ENCODE data around the gene WDR27. TPM values are rescaled to one million over a fixed set of nuclear protein-coding genes. Genes with fewer than 3 reads are reported as not detected.
A peak's percentile ranks its signal among the peaks of the same experiment; 100 is the strongest.

The WDR27 gene
- total RNA-seq, 2 experiments from 2014 or later, result 22.9 to 25.3 TPM

- H3K27me3 Mint-ChIP-seq (ENCODE audit: low read depth), result no peaks in the 10 kb centered on the region
- ChIA-PET POLR2A (no interaction called here), CTCF (no interaction called here)
- DNase-seq, result no peak
- peaks cover 7% of the 10 kb centered on the region for H3K9me3 Mint-ChIP-seq (ENCODE audit: insufficient read depth)
- no peak overlapping the region for H3K27ac Mint-ChIP-seq
- peaks cover 18% of the 10 kb centered on the region for H3K36me3 Mint-ChIP-seq (ENCODE audit: low read depth)
- no peak overlapping the region for H3K4me3 Mint-ChIP-seq
- no peaks in the 10 kb centered on the region for H3K4me1 Mint-ChIP-seq (ENCODE audit: low read depth)
- ATAC-seq, result no peak
Measured at GRCh38 chr6:169677096-169677495, 24.7 kb downstream of the WDR27 start.

- ChIA-PET POLR2A (no interaction called here), CTCF (no interaction called here)
- DNase-seq, result peak; percentile 9
- Mint-ChIP-seq H3K4me3 (no peak overlapping the region), H3K9me3 (ENCODE audit: insufficient read depth) (no peaks in the 10 kb centered on the region), H3K36me3 (ENCODE audit: low read depth) (peaks cover 9% of the 10 kb centered on the region), H3K27ac (no peak overlapping the region), H3K4me1 (ENCODE audit: low read depth) (peaks cover 3% of the 10 kb centered on the region), H3K27me3 (ENCODE audit: low read depth) (no peaks in the 10 kb centered on the region)
- no peak for ATAC-seq
Measured at GRCh38 chr6:169675011-169675410, 26.8 kb downstream of the WDR27 start.

- Mint-ChIP-seq H3K36me3 (ENCODE audit: low read depth) (peaks cover 11% of the 10 kb centered on the region), H3K27me3 (ENCODE audit: low read depth) (no peaks in the 10 kb centered on the region), H3K4me3 (no peak overlapping the region), H3K4me1 (ENCODE audit: low read depth) (peaks cover 12% of the 10 kb centered on the region), H3K9me3 (ENCODE audit: insufficient read depth) (no peaks in the 10 kb centered on the region), H3K27ac (no peak overlapping the region)
- ATAC-seq, result no peak
- peak; percentile 12 for DNase-seq
- CTCF ChIA-PET, result no interaction called here
- POLR2A ChIA-PET, result no interaction called here
Measured at GRCh38 chr6:169671563-169671962, 30.3 kb downstream of the WDR27 start.

GRCh38 chr6:169669889-169670288 lies 31.9 kb downstream of the WDR27 start:
- DNase-seq (peak; percentile 18), ATAC-seq (no peak)
- peaks cover 12% of the 10 kb centered on the region for H3K4me1 Mint-ChIP-seq (ENCODE audit: low read depth)
- no peaks in the 10 kb centered on the region for H3K27me3 Mint-ChIP-seq (ENCODE audit: low read depth)
- peaks cover 11% of the 10 kb centered on the region for H3K36me3 Mint-ChIP-seq (ENCODE audit: low read depth)
- no peaks in the 10 kb centered on the region for H3K9me3 Mint-ChIP-seq (ENCODE audit: insufficient read depth)
- no peak overlapping the region for H3K27ac Mint-ChIP-seq
- no peak overlapping the region for H3K4me3 Mint-ChIP-seq
- CTCF ChIA-PET, result no interaction called here
- POLR2A ChIA-PET, result no interaction called here

GRCh38 chr6:169669147-169669546 lies 32.7 kb downstream of the WDR27 start:
- CTCF ChIA-PET, result no interaction called here

GRCh38 chr6:169668203-169668847 lies 33.5 kb downstream of the WDR27 start:
- no peak overlapping the region for H3K4me3 Mint-ChIP-seq
- no peaks in the 10 kb centered on the region for H3K9me3 Mint-ChIP-seq (ENCODE audit: insufficient read depth)
- POLR2A ChIA-PET, result no interaction called here
- ATAC-seq, result no peak
- peak; percentile 13 for DNase-seq
- H3K27me3 Mint-ChIP-seq (ENCODE audit: low read depth), result no peaks in the 10 kb centered on the region
- H3K36me3 Mint-ChIP-seq (ENCODE audit: low read depth), result peaks cover 11% of the 10 kb centered on the region
- no peak overlapping the region for H3K27ac Mint-ChIP-seq
- CTCF ChIA-PET, result no interaction called here
- H3K4me1 Mint-ChIP-seq (ENCODE audit: low read depth), result peaks cover 12% of the 10 kb centered on the region

More at GRCh38 chr6:169669147-169669546, 32.7 kb downstream of the WDR27 start:
- H3K9me3 Mint-ChIP-seq (ENCODE audit: insufficient read depth), result no peaks in the 10 kb centered on the region
- H3K27me3 Mint-ChIP-seq (ENCODE audit: low read depth), result no peaks in the 10 kb centered on the region
- no peak overlapping the region for H3K4me3 Mint-ChIP-seq
- no peak for ATAC-seq
- no peak for DNase-seq
- no peak overlapping the region for H3K27ac Mint-ChIP-seq
- POLR2A ChIA-PET, result no interaction called here
- H3K36me3 Mint-ChIP-seq (ENCODE audit: low read depth), result peaks cover 11% of the 10 kb centered on the region
- peaks cover 12% of the 10 kb centered on the region for H3K4me1 Mint-ChIP-seq (ENCODE audit: low read depth)

GRCh38 chr6:169667716-169668115 lies 34.1 kb downstream of the WDR27 start:
- ChIA-PET POLR2A (no interaction called here), CTCF (no interaction called here)
- ATAC-seq, result no peak

GRCh38 chr6:169666441-169666840 lies 35.4 kb downstream of the WDR27 start:
- ATAC-seq, result no peak
- peaks cover 8% of the 10 kb centered on the region for H3K36me3 Mint-ChIP-seq (ENCODE audit: low read depth)
- ChIA-PET POLR2A (no interaction called here), CTCF (no interaction called here)
- H3K27ac Mint-ChIP-seq, result no peak overlapping the region
- no peak overlapping the region for H3K4me3 Mint-ChIP-seq
- no peaks in the 10 kb centered on the region for H3K27me3 Mint-ChIP-seq (ENCODE audit: low read depth)
- DNase-seq, result no peak
- H3K4me1 Mint-ChIP-seq (ENCODE audit: low read depth), result peaks cover 12% of the 10 kb centered on the region
- no peaks in the 10 kb centered on the region for H3K9me3 Mint-ChIP-seq (ENCODE audit: insufficient read depth)

More at GRCh38 chr6:169667716-169668115, 34.1 kb downstream of the WDR27 start:
- DNase-seq, result no peak
- Mint-ChIP-seq H3K27me3 (ENCODE audit: low read depth) (no peaks in the 10 kb centered on the region), H3K4me1 (ENCODE audit: low read depth) (peaks cover 12% of the 10 kb centered on the region), H3K9me3 (ENCODE audit: insufficient read depth) (no peaks in the 10 kb centered on the region), H3K4me3 (no peak overlapping the region), H3K36me3 (ENCODE audit: low read depth) (peaks cover 11% of the 10 kb centered on the region), H3K27ac (no peak overlapping the region)

GRCh38 chr6:169665289-169665688 lies 36.5 kb downstream of the WDR27 start:
- ChIA-PET POLR2A (interaction anchor here (0.5 kb wide), 1 partner anchor 718 kb away, joined by 3 read pairs; no protein-coding TSS in a partner anchor), CTCF (no interaction called here)
- no peak for ATAC-seq
- H3K9me3 Mint-ChIP-seq (ENCODE audit: insufficient read depth), result no peaks in the 10 kb centered on the region
- DNase-seq, result no peak
- H3K4me1 Mint-ChIP-seq (ENCODE audit: low read depth), result peaks cover 10% of the 10 kb centered on the region
- no peak overlapping the region for H3K4me3 Mint-ChIP-seq
- peaks cover 7% of the 10 kb centered on the region for H3K36me3 Mint-ChIP-seq (ENCODE audit: low read depth)
- no peaks in the 10 kb centered on the region for H3K27me3 Mint-ChIP-seq (ENCODE audit: low read depth)
- H3K27ac Mint-ChIP-seq, result peak overlapping the region; percentile 67

- no peaks in the 10 kb centered on the region for H3K9me3 Mint-ChIP-seq (ENCODE audit: insufficient read depth)
- no peaks in the 10 kb centered on the region for H3K27me3 Mint-ChIP-seq (ENCODE audit: low read depth)
- H3K27ac Mint-ChIP-seq, result no peak overlapping the region
- CTCF ChIA-PET, result no interaction called here
- ATAC-seq (no peak), DNase-seq (peak; percentile 17)
- POLR2A ChIA-PET, result no interaction called here
- H3K4me3 Mint-ChIP-seq, result no peak overlapping the region
- peaks cover under 1% of the 10 kb centered on the region for H3K4me1 Mint-ChIP-seq (ENCODE audit: low read depth)
- peaks cover 5% of the 10 kb centered on the region for H3K36me3 Mint-ChIP-seq (ENCODE audit: low read depth)
Measured at GRCh38 chr6:169664227-169664626, 37.6 kb downstream of the WDR27 start.

GRCh38 chr6:169663468-169663867 lies 38.4 kb downstream of the WDR27 start:
- ChIA-PET CTCF (no interaction called here), POLR2A (no interaction called here)
- Mint-ChIP-seq H3K27ac (no peak overlapping the region), H3K9me3 (ENCODE audit: insufficient read depth) (no peaks in the 10 kb centered on the region), H3K36me3 (ENCODE audit: low read depth) (peaks cover 5% of the 10 kb centered on the region), H3K4me3 (no peak overlapping the region), H3K27me3 (ENCODE audit: low read depth) (no peaks in the 10 kb centered on the region), H3K4me1 (ENCODE audit: low read depth) (no peaks in the 10 kb centered on the region)
- DNase-seq, result peak; percentile 11
- ATAC-seq, result no peak

- Mint-ChIP-seq H3K4me3 (no peak overlapping the region), H3K9me3 (ENCODE audit: insufficient read depth) (no peaks in the 10 kb centered on the region), H3K4me1 (ENCODE audit: low read depth) (no peaks in the 10 kb centered on the region), H3K36me3 (ENCODE audit: low read depth) (peaks cover 1% of the 10 kb centered on the region), H3K27ac (no peak overlapping the region), H3K27me3 (ENCODE audit: low read depth) (no peaks in the 10 kb centered on the region)
- ChIA-PET POLR2A (no interaction called here), CTCF (no interaction called here)
- no peak for DNase-seq
- no peak for ATAC-seq
Measured at GRCh38 chr6:169661391-169661756, 40.5 kb downstream of the WDR27 start.

- DNase-seq, result peak; percentile 14
- H3K4me3 Mint-ChIP-seq, result no peak overlapping the region
- ATAC-seq, result no peak
- no peaks in the 10 kb centered on the region for H3K27me3 Mint-ChIP-seq (ENCODE audit: low read depth)
- ChIA-PET POLR2A (no interaction called here), CTCF (no interaction called here)
- no peaks in the 10 kb centered on the region for H3K4me1 Mint-ChIP-seq (ENCODE audit: low read depth)
- no peaks in the 10 kb centered on the region for H3K9me3 Mint-ChIP-seq (ENCODE audit: insufficient read depth)
- peaks cover 1% of the 10 kb centered on the region for H3K36me3 Mint-ChIP-seq (ENCODE audit: low read depth)
- no peak overlapping the region for H3K27ac Mint-ChIP-seq
Measured at GRCh38 chr6:169660751-169661390, 41.0 kb downstream of the WDR27 start.
